ENCODE data around the gene LRRC4C. TPM values are rescaled to one million over a fixed set of nuclear protein-coding genes. Genes with fewer than 3 reads are reported as not detected.

LRRC4C gene
- total RNA-seq, 2 experiments from 2014 or later = not detected

GRCh38 chr11:41115066-41115465 lies 344.4 kb downstream of the LRRC4C start:
- H3K4me3 Mint-ChIP-seq = no peak overlapping the region
- TF ChIP-seq, protein P1, sequence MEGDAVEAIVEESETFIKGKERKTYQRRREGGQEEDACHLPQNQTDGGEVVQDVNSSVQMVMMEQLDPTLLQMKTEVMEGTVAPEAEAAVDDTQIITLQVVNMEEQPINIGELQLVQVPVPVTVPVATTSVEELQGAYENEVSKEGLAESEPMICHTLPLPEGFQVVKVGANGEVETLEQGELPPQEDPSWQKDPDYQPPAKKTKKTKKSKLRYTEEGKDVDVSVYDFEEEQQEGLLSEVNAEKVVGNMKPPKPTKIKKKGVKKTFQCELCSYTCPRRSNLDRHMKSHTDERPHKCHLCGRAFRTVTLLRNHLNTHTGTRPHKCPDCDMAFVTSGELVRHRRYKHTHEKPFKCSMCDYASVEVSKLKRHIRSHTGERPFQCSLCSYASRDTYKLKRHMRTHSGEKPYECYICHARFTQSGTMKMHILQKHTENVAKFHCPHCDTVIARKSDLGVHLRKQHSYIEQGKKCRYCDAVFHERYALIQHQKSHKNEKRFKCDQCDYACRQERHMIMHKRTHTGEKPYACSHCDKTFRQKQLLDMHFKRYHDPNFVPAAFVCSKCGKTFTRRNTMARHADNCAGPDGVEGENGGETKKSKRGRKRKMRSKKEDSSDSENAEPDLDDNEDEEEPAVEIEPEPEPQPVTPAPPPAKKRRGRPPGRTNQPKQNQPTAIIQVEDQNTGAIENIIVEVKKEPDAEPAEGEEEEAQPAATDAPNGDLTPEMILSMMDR (IDR thresholded peaks at IDR 0.05) = no peak
- CTCF ChIA-PET = no interaction called here

GRCh38 chr11:41113160-41113559 lies 346.3 kb downstream of the LRRC4C start:
- Mint-ChIP-seq H3K27ac (no peak overlapping the region), H3K9me3 (no peaks in the 10 kb centered on the region), H3K4me3 (no peak overlapping the region), H3K36me3 (ENCODE audit: low read depth) (no peaks in the 10 kb centered on the region), H3K4me1 (ENCODE audit: low read depth) (no peaks in the 10 kb centered on the region), H3K27me3 (no peaks in the 10 kb centered on the region)
- no peak overlapping the region for H3K4me3 ChIP-seq (ENCODE audit: low read length)
- TF ChIP-seq, protein P1 (IDR thresholded peaks at IDR 0.05) = no peak
- ATAC-seq (ENCODE audit: poor library complexity) = no peak
- ChIA-PET POLR2A (no interaction called here), CTCF (no interaction called here)
- H3K9me3 ChIP-seq (ENCODE audit: control insufficient read depth in 1 of 2, insufficient read depth in 1 of 2, low read length in 2 of 2) = no peaks in the 10 kb centered on the region
- no peaks in the 10 kb centered on the region for H3K36me3 ChIP-seq (ENCODE audit: insufficient read depth, low read length)
- H3K27me3 ChIP-seq (ENCODE audit: control insufficient read depth in 1 of 2, insufficient read depth in 2 of 2, low read length in 2 of 2) = no peaks in the 10 kb centered on the region
- H3K27ac ChIP-seq (ENCODE audit: low read depth in 1 of 2, low read length in 2 of 2) = no peak overlapping the region
- DNase-seq = no peak
- intact Hi-C loops (cut with DNase I, micrococcal nuclease) = no loop called here
- no peaks in the 10 kb centered on the region for H3K4me1 ChIP-seq (ENCODE audit: insufficient read depth, low read length)

More at GRCh38 chr11:41115066-41115465, 344.4 kb downstream of the LRRC4C start:
- Histone ChIP-seq H3K9me3 (ENCODE audit: control insufficient read depth in 1 of 2, insufficient read depth in 1 of 2, low read length in 2 of 2) (no peaks in the 10 kb centered on the region), H3K4me1 (ENCODE audit: insufficient read depth, low read length) (no peaks in the 10 kb centered on the region), H3K27ac (ENCODE audit: low read depth in 1 of 2, low read length in 2 of 2) (no peak overlapping the region), H3K4me3 (ENCODE audit: low read length) (no peak overlapping the region), H3K27me3 (ENCODE audit: control insufficient read depth in 1 of 2, insufficient read depth in 2 of 2, low read length in 2 of 2) (no peaks in the 10 kb centered on the region), H3K36me3 (ENCODE audit: insufficient read depth, low read length) (no peaks in the 10 kb centered on the region)
- H3K27me3 Mint-ChIP-seq = no peaks in the 10 kb centered on the region
- no peaks in the 10 kb centered on the region for H3K9me3 Mint-ChIP-seq
- DNase-seq (no peak), ATAC-seq (ENCODE audit: poor library complexity) (no peak)
- no peaks in the 10 kb centered on the region for H3K4me1 Mint-ChIP-seq (ENCODE audit: low read depth)
- H3K36me3 Mint-ChIP-seq (ENCODE audit: low read depth) = no peaks in the 10 kb centered on the region
- POLR2A ChIA-PET = no interaction called here
- H3K27ac Mint-ChIP-seq = no peak overlapping the region
- intact Hi-C loops (cut with DNase I, micrococcal nuclease) = loop anchor here in 1 of 2 experiments (2.0 kb wide), 1 partner anchor 20 kb away; no protein-coding TSS in a partner anchor

DNA sequence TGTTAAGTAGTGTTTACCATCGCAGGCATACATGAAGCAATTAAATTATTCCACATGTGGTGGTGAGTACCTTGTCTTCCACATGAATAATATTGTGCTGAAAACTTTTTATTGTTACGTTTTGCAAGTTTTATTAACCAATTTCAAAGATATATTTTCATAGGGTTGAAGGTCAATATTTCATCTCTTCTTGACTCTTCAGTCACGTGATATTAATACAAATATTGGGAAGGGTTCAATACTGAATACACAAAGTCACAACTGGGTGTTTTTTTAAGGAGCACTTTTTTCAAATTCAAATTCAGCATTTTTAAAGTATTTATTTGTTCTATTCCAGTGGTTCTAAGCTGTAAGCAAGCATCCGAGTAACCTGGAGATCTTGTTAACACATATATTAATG lies 348.9 kb downstream of the LRRC4C start:
- H3K27ac ChIP-seq (ENCODE audit: low read depth in 1 of 2, low read length in 2 of 2) = no peak overlapping the region
- no peak overlapping the region for H3K4me3 ChIP-seq (ENCODE audit: low read length)
- no peaks in the 10 kb centered on the region for H3K36me3 ChIP-seq (ENCODE audit: insufficient read depth, low read length)
- H3K4me1 ChIP-seq (ENCODE audit: insufficient read depth, low read length) = no peaks in the 10 kb centered on the region
- Mint-ChIP-seq H3K27ac (no peak overlapping the region), H3K9me3 (peaks cover 2% of the 10 kb centered on the region), H3K36me3 (ENCODE audit: low read depth) (no peaks in the 10 kb centered on the region), H3K4me3 (no peak overlapping the region), H3K27me3 (no peaks in the 10 kb centered on the region), H3K4me1 (ENCODE audit: low read depth) (no peaks in the 10 kb centered on the region)
- H3K27me3 ChIP-seq (ENCODE audit: control insufficient read depth in 1 of 2, insufficient read depth in 2 of 2, low read length in 2 of 2) = no peaks in the 10 kb centered on the region
- ATAC-seq (ENCODE audit: poor library complexity) (no peak), DNase-seq (no peak)
- H3K9me3 ChIP-seq (ENCODE audit: control insufficient read depth in 1 of 2, insufficient read depth in 1 of 2, low read length in 2 of 2) = peaks cover 0 to 5% of the 10 kb centered on the region in 2 experiments
- intact Hi-C loops (cut with DNase I, micrococcal nuclease) = no loop called here
- ChIA-PET POLR2A (no interaction called here), CTCF (no interaction called here)
- TF ChIP-seq, protein P1 (IDR thresholded peaks at IDR 0.05) = no peak

Data from CD4-positive, alpha-beta T cell (primary cell).